Astrocyte (in vitro differentiated cells and primary cell): Measurements from ENCODE around the gene RGS1. TPM values are rescaled to one million over a fixed set of nuclear protein-coding genes. Genes with fewer than 3 reads are reported as not detected.

ENCODE experiments used
- DNase-seq: peaks from one replicate; pipeline ENCODE4 v3.0.0-alpha.2; 2010; ENCODE audit warnings: low read depth
- FAIRE-seq: peaks from 2 replicates; lab custom pipeline; 2011; peaks lifted over from hg19 to GRCh38; lab: Jason Lieb, UNC
- H2AFZ ChIP-seq: 2 replicates; pipeline ENCODE4 v1.6.0; 2012; ENCODE audit warnings: low read depth, low read length, inconsistent platforms
- H3K27ac ChIP-seq: 2 replicates; pipeline ENCODE4 v1.5.1; 2011; ENCODE audit warnings: low read depth, low read length, inconsistent platforms
- H3K27me3 ChIP-seq: 2 replicates; pipeline ENCODE4 v1.6.0; 2011; ENCODE audit warnings: low read length, inconsistent platforms; ENCODE audit not compliant: insufficient read depth
- H3K36me3 ChIP-seq: 2 replicates; pipeline ENCODE4 v1.5.1; 2011; ENCODE audit warnings: low read length, inconsistent platforms; ENCODE audit not compliant: insufficient read depth
- H3K4me1 ChIP-seq: 2 replicates; pipeline ENCODE4 v1.5.1; 2011; ENCODE audit warnings: low read length, inconsistent platforms; ENCODE audit not compliant: insufficient read depth
- H3K4me2 ChIP-seq: 2 replicates; pipeline ENCODE4 v1.6.0; 2012; ENCODE audit warnings: low read length, inconsistent platforms
- H3K4me3 ChIP-seq: 2 replicates; pipeline ENCODE4 v1.5.1; 2011; ENCODE audit warnings: low read depth, mild to moderate bottlenecking, low read length, inconsistent platforms; ENCODE audit not compliant: insufficient read depth
- H3K79me2 ChIP-seq: 2 replicates; pipeline ENCODE4 v1.6.0; 2012; ENCODE audit warnings: mild to moderate bottlenecking, low read length, inconsistent platforms; ENCODE audit not compliant: insufficient read depth
- H3K9ac ChIP-seq: 2 replicates; pipeline ENCODE4 v1.6.0; 2012; ENCODE audit warnings: mild to moderate bottlenecking, low read length, inconsistent platforms
- H3K9me3 ChIP-seq: 2 replicates; pipeline ENCODE4 v1.5.1; 2012; ENCODE audit warnings: low read depth, mild to moderate bottlenecking, low read length, inconsistent platforms; ENCODE audit not compliant: insufficient read depth
- H4K20me1 ChIP-seq: 2 replicates; pipeline ENCODE4 v1.6.0; 2012; ENCODE audit warnings: low read length, inconsistent platforms; ENCODE audit not compliant: insufficient read depth
- H3K27ac Mint-ChIP-seq: one replicate; pipeline ENCODE4 v1.8.0; 2021; ENCODE audit warnings: mild to moderate bottlenecking, mixed read lengths; ENCODE audit not compliant: unreplicated experiment
- H3K27me3 Mint-ChIP-seq: one replicate; pipeline ENCODE4 v1.8.0; 2021; ENCODE audit warnings: low read depth, mixed read lengths; ENCODE audit not compliant: unreplicated experiment
- H3K36me3 Mint-ChIP-seq: one replicate; pipeline ENCODE4 v1.8.0; 2021; ENCODE audit warnings: low read depth, mixed read lengths; ENCODE audit not compliant: unreplicated experiment
- H3K4me1 Mint-ChIP-seq: one replicate; pipeline ENCODE4 v1.8.0; 2021; ENCODE audit warnings: low read depth, mixed read lengths; ENCODE audit not compliant: unreplicated experiment
- H3K4me3 Mint-ChIP-seq: one replicate; pipeline ENCODE4 v1.8.0; 2021; ENCODE audit warnings: mild to moderate bottlenecking, moderate library complexity, mixed read lengths; ENCODE audit not compliant: unreplicated experiment
- H3K9me3 Mint-ChIP-seq: one replicate; pipeline ENCODE4 v1.8.0; 2021; ENCODE audit warnings: mild to moderate bottlenecking, mixed read lengths; ENCODE audit not compliant: unreplicated experiment
- EZH2 ChIP-seq: IDR thresholded peaks from 2 replicates; pipeline ENCODE4 v1.6.1; 2012; ENCODE audit warnings: mild to moderate bottlenecking, low read length, inconsistent platforms; ENCODE audit not compliant: insufficient read depth
- total RNA-seq: library from RNA; stranded (reverse); gene quantifications from 2 replicates; pipeline ENCODE4 v1.2.1, GENCODE V29; 2021
- TF ChIP-seq, protein P1 (sequence below): IDR thresholded peaks from 2 replicates; pipeline ENCODE4 v1.5.1; 2011; ENCODE audit warnings: low read depth, mild to moderate bottlenecking, inconsistent platforms, low read length, moderate library complexity; ENCODE audit not compliant: insufficient read depth

Gene RGS1
- total RNA-seq, 1 donor from 2014 or later = not detected

DNA sequence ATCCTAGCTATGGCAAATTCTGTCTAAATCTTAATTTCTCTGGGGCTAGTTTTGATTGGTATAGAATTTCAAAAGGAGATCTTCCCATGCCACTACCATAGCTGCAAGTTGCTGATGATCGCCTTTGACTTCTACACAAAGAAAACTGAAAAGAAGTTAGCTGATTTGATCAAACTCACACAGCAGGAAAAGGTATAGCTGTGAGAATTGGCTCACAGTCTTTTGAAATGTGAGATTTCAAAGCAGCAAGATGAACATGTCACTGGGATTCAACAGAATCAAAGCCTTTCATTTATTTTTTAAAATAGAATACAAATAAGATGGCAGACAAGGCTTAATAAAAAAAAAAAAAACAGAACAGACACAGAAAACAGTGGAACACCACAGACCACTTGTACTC is 7.5 kb upstream of the RGS1 start:
- Mint-ChIP-seq H3K9me3 (peaks cover 4% of the 10 kb centered on the region), H3K27me3 (no peaks in the 10 kb centered on the region), H3K4me1 (peaks cover 5% of the 10 kb centered on the region), H3K4me3 (no peak overlapping the region), H3K36me3 (no peaks in the 10 kb centered on the region), H3K27ac (no peak overlapping the region)
- no peaks in the 10 kb centered on the region for H3K9me3 ChIP-seq
- no peaks in the 10 kb centered on the region for H3K36me3 ChIP-seq
- H3K79me2 ChIP-seq = no peaks in the 10 kb centered on the region
- H3K27ac ChIP-seq = no peak overlapping the region
- FAIRE-seq (no peak), DNase-seq (no peak)
- H2AFZ ChIP-seq = no peak overlapping the region
- no peak overlapping the region for H3K4me2 ChIP-seq
- H3K4me1 ChIP-seq = no peaks in the 10 kb centered on the region
- H4K20me1 ChIP-seq = no peaks in the 10 kb centered on the region
- no peak overlapping the region for H3K9ac ChIP-seq
- H3K4me3 ChIP-seq = no peak overlapping the region
- TF ChIP-seq, protein P1, sequence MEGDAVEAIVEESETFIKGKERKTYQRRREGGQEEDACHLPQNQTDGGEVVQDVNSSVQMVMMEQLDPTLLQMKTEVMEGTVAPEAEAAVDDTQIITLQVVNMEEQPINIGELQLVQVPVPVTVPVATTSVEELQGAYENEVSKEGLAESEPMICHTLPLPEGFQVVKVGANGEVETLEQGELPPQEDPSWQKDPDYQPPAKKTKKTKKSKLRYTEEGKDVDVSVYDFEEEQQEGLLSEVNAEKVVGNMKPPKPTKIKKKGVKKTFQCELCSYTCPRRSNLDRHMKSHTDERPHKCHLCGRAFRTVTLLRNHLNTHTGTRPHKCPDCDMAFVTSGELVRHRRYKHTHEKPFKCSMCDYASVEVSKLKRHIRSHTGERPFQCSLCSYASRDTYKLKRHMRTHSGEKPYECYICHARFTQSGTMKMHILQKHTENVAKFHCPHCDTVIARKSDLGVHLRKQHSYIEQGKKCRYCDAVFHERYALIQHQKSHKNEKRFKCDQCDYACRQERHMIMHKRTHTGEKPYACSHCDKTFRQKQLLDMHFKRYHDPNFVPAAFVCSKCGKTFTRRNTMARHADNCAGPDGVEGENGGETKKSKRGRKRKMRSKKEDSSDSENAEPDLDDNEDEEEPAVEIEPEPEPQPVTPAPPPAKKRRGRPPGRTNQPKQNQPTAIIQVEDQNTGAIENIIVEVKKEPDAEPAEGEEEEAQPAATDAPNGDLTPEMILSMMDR = no peak
- TF ChIP-seq EZH2 = no peak
- no peaks in the 10 kb centered on the region for H3K27me3 ChIP-seq

GRCh38 chr1:192571668-192572067 is 3.9 kb upstream of the RGS1 start:
- Histone ChIP-seq H3K36me3 (no peaks in the 10 kb centered on the region), H4K20me1 (no peaks in the 10 kb centered on the region), H2AFZ (no peak overlapping the region), H3K27ac (no peak overlapping the region), H3K27me3 (no peaks in the 10 kb centered on the region), H3K9me3 (no peaks in the 10 kb centered on the region), H3K79me2 (no peaks in the 10 kb centered on the region), H3K4me2 (no peak overlapping the region), H3K4me3 (no peak overlapping the region), H3K9ac (no peak overlapping the region), H3K4me1 (no peaks in the 10 kb centered on the region)
- Mint-ChIP-seq H3K4me3 (no peak overlapping the region), H3K4me1 (peaks cover 14% of the 10 kb centered on the region), H3K27me3 (no peaks in the 10 kb centered on the region), H3K36me3 (no peaks in the 10 kb centered on the region), H3K27ac (no peak overlapping the region), H3K9me3 (peaks cover 4% of the 10 kb centered on the region)
- TF ChIP-seq, protein P1 = no peak
- TF ChIP-seq EZH2 = no peak
- DNase-seq = no peak
- no peak for FAIRE-seq

DNA sequence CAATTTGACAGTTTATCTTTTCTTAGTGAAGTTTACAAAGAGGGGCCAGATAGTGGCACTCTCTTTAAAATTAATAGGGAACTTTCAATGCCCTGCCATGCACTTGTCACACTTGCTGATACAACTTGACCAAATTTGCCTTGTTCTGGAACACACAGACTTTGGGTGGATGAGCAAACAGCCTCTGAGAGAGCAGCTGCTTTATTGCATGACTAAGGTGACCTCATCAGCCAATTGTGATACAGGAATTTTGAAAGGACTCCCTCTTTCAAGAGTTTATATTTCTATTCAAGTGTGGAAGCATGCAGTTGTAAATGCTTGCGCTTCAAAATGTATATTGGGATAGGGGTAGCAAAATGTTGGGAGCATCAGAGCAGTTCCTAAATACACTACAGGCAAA is 2.1 kb upstream of the RGS1 start:
- H3K27ac Mint-ChIP-seq = peak overlapping the region; percentile 36

More for the DNA sequence above, 2.1 kb upstream of the RGS1 start:
- Mint-ChIP-seq H3K4me3 (no peak overlapping the region), H3K9me3 (peaks cover 4% of the 10 kb centered on the region), H3K4me1 (peaks cover 16% of the 10 kb centered on the region), H3K36me3 (no peaks in the 10 kb centered on the region), H3K27me3 (no peaks in the 10 kb centered on the region)
- H3K36me3 ChIP-seq = no peaks in the 10 kb centered on the region
- FAIRE-seq (no peak), DNase-seq (peak; percentile 59)
- H3K9ac ChIP-seq = no peak overlapping the region
- H3K4me2 ChIP-seq = no peak overlapping the region
- H2AFZ ChIP-seq = no peak overlapping the region
- H3K27me3 ChIP-seq = no peaks in the 10 kb centered on the region
- H4K20me1 ChIP-seq = no peaks in the 10 kb centered on the region
- H3K9me3 ChIP-seq = no peaks in the 10 kb centered on the region
- TF ChIP-seq, protein P1 = no peak
- no peak for TF ChIP-seq EZH2
- no peak overlapping the region for H3K27ac ChIP-seq
- no peaks in the 10 kb centered on the region for H3K79me2 ChIP-seq
- no peak overlapping the region for H3K4me3 ChIP-seq
- no peaks in the 10 kb centered on the region for H3K4me1 ChIP-seq
